Peyer's patch (tissue), 4 donors: ENCODE data around the gene AZIN2. TPM values are rescaled to one million over a fixed set of nuclear protein-coding genes. Genes with fewer than 3 reads are reported as not detected.

Experiments used
- DNase-seq, 3 donors: peaks; one replicate each; pipeline ENCODE4 v3.0.0-alpha.2; 2017 to 2019
- H3K27ac ChIP-seq, 4 donors: fragments of 200-600 bp; sonication (generic); one replicate each; pipeline ENCODE4 v1.5.1; 2016 to 2019
- H3K27me3 ChIP-seq, 2 donors: fragments of 200-600 bp; sonication (generic); one replicate each; pipeline ENCODE4 v1.5.1; 2019
- H3K36me3 ChIP-seq, 3 donors: fragments of 200-600 bp; sonication (generic); one replicate each; pipeline ENCODE4 v1.5.1; 2016 to 2019
- H3K4me1 ChIP-seq, 4 donors: fragments of 200-600 bp; sonication (generic); one replicate each; pipeline ENCODE4 v1.5.1; 2016 to 2019
- H3K4me3 ChIP-seq, 4 donors: fragments of 200-600 bp; sonication (generic); 1 replicate in 3 of 4; 2 replicates in 1 of 4; pipeline ENCODE4 v1.5.1; 2016 to 2019; ENCODE audit warnings: mild to moderate bottlenecking in 1 of 4
- H3K9me3 ChIP-seq, 4 donors: fragments of 200-600 bp; sonication (generic); one replicate each; pipeline ENCODE4 v1.5.1; 2016 to 2019; ENCODE audit warnings: mild to moderate bottlenecking in 1 of 4
- POLR2A ChIP-seq, 2 donors: fragments of 450-650 bp; IDR thresholded peaks; one replicate each; pipeline ENCODE4 v1.5.1; 2017; ENCODE audit warnings: antibody characterized with exemption in 2 of 2, mild to moderate bottlenecking in 2 of 2, moderate library complexity in 2 of 2
- total RNA-seq, 4 donors: library from RNA; depleted of rRNA; stranded (reverse); fragments of >200 nt; gene quantifications; one replicate each; pipeline ENCODE4 v1.1.0, GENCODE V29; 2016
- TF ChIP-seq, protein P1 (sequence below), 6 experiments: fragments of 450-650 bp in 4 of 6; fragments of 200-600 bp in 2 of 6; sonication (generic) in 1 of 6; IDR thresholded peaks; one replicate each; pipeline ENCODE4 v1.5.1; 2017 to 2019; ENCODE audit warnings: antibody characterized with exemption in 6 of 6, mild to moderate bottlenecking in 3 of 6, moderate library complexity in 1 of 6

AZIN2 gene
- total RNA-seq, 4 donors from 2014 or later, result 0.95 to 26.4 (median 2.2) TPM

- no peaks in the 10 kb centered on the region for H3K9me3 ChIP-seq
- H3K4me1 ChIP-seq, result no peaks in the 10 kb centered on the region
- TF ChIP-seq POLR2A (IDR thresholded peaks at IDR 0.05), result no peak
- TF ChIP-seq, protein P1, sequence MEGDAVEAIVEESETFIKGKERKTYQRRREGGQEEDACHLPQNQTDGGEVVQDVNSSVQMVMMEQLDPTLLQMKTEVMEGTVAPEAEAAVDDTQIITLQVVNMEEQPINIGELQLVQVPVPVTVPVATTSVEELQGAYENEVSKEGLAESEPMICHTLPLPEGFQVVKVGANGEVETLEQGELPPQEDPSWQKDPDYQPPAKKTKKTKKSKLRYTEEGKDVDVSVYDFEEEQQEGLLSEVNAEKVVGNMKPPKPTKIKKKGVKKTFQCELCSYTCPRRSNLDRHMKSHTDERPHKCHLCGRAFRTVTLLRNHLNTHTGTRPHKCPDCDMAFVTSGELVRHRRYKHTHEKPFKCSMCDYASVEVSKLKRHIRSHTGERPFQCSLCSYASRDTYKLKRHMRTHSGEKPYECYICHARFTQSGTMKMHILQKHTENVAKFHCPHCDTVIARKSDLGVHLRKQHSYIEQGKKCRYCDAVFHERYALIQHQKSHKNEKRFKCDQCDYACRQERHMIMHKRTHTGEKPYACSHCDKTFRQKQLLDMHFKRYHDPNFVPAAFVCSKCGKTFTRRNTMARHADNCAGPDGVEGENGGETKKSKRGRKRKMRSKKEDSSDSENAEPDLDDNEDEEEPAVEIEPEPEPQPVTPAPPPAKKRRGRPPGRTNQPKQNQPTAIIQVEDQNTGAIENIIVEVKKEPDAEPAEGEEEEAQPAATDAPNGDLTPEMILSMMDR (IDR thresholded peaks at IDR 0.05), result no peak
- DNase-seq, result no peak
- H3K36me3 ChIP-seq, result no peaks in the 10 kb centered on the region
- H3K27ac ChIP-seq, result no peak overlapping the region
- no peak overlapping the region for H3K4me3 ChIP-seq
- no peaks in the 10 kb centered on the region for H3K27me3 ChIP-seq
These were observed 29.5 kb downstream of the AZIN2 start for GRCh38 chr1:33110477-33110876.

GRCh38 chr1:33111965-33112364 is 31.0 kb downstream of the AZIN2 start:
- no peak for DNase-seq
- no peaks in the 10 kb centered on the region for H3K27me3 ChIP-seq

GRCh38 chr1:33117440-33118085 is 36.6 kb downstream of the AZIN2 start:
- H3K4me3 ChIP-seq, result no peak overlapping the region
- H3K27ac ChIP-seq, result no peak overlapping the region
- H3K36me3 ChIP-seq, result no peaks in the 10 kb centered on the region
- no peaks in the 10 kb centered on the region for H3K9me3 ChIP-seq
- H3K4me1 ChIP-seq, result no peaks in the 10 kb centered on the region
- DNase-seq, result no peak
- no peaks in the 10 kb centered on the region for H3K27me3 ChIP-seq
- no peak for TF ChIP-seq POLR2A (IDR thresholded peaks at IDR 0.05)
- TF ChIP-seq, protein P1 (IDR thresholded peaks at IDR 0.05), result no peak

More at GRCh38 chr1:33111965-33112364, 31.0 kb downstream of the AZIN2 start:
- Histone ChIP-seq H3K9me3 (no peaks in the 10 kb centered on the region), H3K27ac (no peak overlapping the region), H3K36me3 (no peaks in the 10 kb centered on the region), H3K4me3 (no peak overlapping the region), H3K4me1 (no peaks in the 10 kb centered on the region)
- TF ChIP-seq POLR2A (IDR thresholded peaks at IDR 0.05), result no peak
- TF ChIP-seq, protein P1 (IDR thresholded peaks at IDR 0.05), result peak in 4 of 6 experiments; percentile 9 to 32 (median 22)

DNA sequence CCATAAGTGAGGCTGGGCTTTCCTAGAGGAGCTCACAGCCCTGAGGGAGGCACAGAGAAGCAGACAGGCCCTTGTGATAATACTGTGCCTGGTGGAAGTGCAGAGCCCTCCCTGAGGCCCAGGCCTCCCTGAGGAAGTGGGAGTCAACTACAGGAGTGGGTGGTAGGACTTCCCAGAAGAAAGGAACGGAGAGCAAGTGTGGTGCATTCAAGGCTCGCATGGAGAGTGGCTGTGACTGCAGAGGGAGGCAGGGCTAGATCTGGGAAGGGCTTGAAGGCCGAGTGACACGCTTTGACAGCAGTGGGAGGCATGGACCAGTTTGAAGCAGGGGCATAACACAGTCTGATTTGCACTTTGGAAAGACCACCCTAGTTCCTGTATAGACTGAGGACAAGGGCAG is 37.3 kb downstream of the AZIN2 start:
- Histone ChIP-seq H3K36me3 (no peaks in the 10 kb centered on the region), H3K4me3 (no peak overlapping the region), H3K4me1 (no peaks in the 10 kb centered on the region), H3K27ac (no peak overlapping the region), H3K9me3 (no peaks in the 10 kb centered on the region), H3K27me3 (no peaks in the 10 kb centered on the region)
- no peak for DNase-seq
- TF ChIP-seq, protein P1 (IDR thresholded peaks at IDR 0.05), result no peak
- no peak for TF ChIP-seq POLR2A (IDR thresholded peaks at IDR 0.05)

GRCh38 chr1:33119050-33119449 is 38.1 kb downstream of the AZIN2 start:
- H3K9me3 ChIP-seq, result no peaks in the 10 kb centered on the region
- H3K4me3 ChIP-seq, result no peak overlapping the region
- no peaks in the 10 kb centered on the region for H3K4me1 ChIP-seq
- no peaks in the 10 kb centered on the region for H3K36me3 ChIP-seq
- H3K27ac ChIP-seq, result no peak overlapping the region
- TF ChIP-seq POLR2A (IDR thresholded peaks at IDR 0.05), result no peak
- no peak for DNase-seq
- no peaks in the 10 kb centered on the region for H3K27me3 ChIP-seq

GRCh38 chr1:33119532-33120217 is 38.7 kb downstream of the AZIN2 start:
- no peak for DNase-seq

More at GRCh38 chr1:33119532-33120217, 38.7 kb downstream of the AZIN2 start:
- H3K27me3 ChIP-seq, result no peaks in the 10 kb centered on the region
- H3K4me3 ChIP-seq, result no peak overlapping the region
- no peak overlapping the region for H3K27ac ChIP-seq
- no peaks in the 10 kb centered on the region for H3K36me3 ChIP-seq
- TF ChIP-seq, protein P1 (IDR thresholded peaks at IDR 0.05), result no peak
- no peak for TF ChIP-seq POLR2A (IDR thresholded peaks at IDR 0.05)
- H3K4me1 ChIP-seq, result no peaks in the 10 kb centered on the region
- no peaks in the 10 kb centered on the region for H3K9me3 ChIP-seq
